Esophagus muscularis mucosa (tissue), 3 donors: Measurements from ENCODE around the gene PGGT1B.

Experiments
- CTCF ChIP-seq, 3 experiments: fragments of 200-600 bp in 2 of 3; fragments of 450-650 bp in 1 of 3; sonication (generic) in 2 of 3; IDR thresholded peaks; one replicate each; pipeline ENCODE4 v1.5.1; 2017 to 2019; ENCODE audit warnings: antibody characterized with exemption in 3 of 3, mild to moderate bottlenecking in 2 of 3, moderate library complexity in 1 of 3
- POLR2A ChIP-seq: fragments of 450-650 bp; IDR thresholded peaks from one replicate; pipeline ENCODE4 v1.6.1; 2017; ENCODE audit warnings: antibody characterized with exemption, moderate library complexity, mild to moderate bottlenecking, low read depth

GRCh38 chr5:115190388-115190787 is 72.3 kb downstream of the PGGT1B start:
- TF ChIP-seq CTCF (IDR thresholded peaks at IDR 0.05) (no peak), POLR2A (no peak)
